ENCODE measurements around the gene RAB34. TPM values are rescaled to one million over a fixed set of nuclear protein-coding genes. Genes with fewer than 3 reads are reported as not detected.

The RAB34 gene
- total RNA-seq, 1 experiment from 2014 or later, result 191 TPM

DNA sequence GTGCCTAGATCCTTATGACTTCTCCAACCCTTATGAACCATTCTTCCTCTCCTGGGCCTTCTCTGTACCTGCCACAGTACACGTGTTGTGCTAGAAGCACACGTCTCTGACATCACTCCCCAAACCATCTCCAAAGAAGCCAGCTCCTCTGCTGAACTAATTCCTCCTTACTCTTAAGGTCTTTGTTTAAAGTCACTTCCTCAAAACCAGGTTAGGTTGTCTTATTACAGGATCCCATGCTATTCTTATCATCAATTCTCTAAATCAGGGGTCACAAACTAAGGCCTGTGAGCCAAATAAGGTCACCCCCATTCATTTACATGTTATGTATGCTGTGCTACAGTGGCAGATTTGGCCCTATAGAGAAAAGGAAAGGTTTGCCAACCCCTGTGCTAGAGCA is 51.7 kb downstream of the RAB34 start:
- H3K36me3 ChIP-seq, result peaks cover 38% of the 10 kb centered on the region
- peaks cover 7% of the 10 kb centered on the region for H3K4me1 ChIP-seq
- H3K27ac ChIP-seq, result no peak overlapping the region
- no peaks in the 10 kb centered on the region for H3K27me3 ChIP-seq
- no peak for DNase-seq
- no peaks in the 10 kb centered on the region for H3K9me3 ChIP-seq (replicated peaks)
- no peak overlapping the region for H3K4me3 ChIP-seq

Other genes with a start within 250 kb of the RAB34 start
- gene SLC13A2, start 244.2 kb downstream of the RAB34 start, total RNA-seq (2014; rRNA removed; shearing (Covaris generic)), result not detected in 2 replicates
- gene FOXN1, start 211.5 kb downstream of the RAB34 start, total RNA-seq (2014; rRNA removed; shearing (Covaris generic)), result not detected in 2 replicates
- gene UNC119, start 165.2 kb downstream of the RAB34 start, total RNA-seq (2014; rRNA removed; shearing (Covaris generic)), result 53.7 and 58.7 TPM in 2 replicates
- 38.0 and 41.8 TPM in 2 replicates for gene PIGS, start 146.3 kb downstream of the RAB34 start, total RNA-seq (2014; rRNA removed; shearing (Covaris generic))
- 0.18 and 0.47 TPM in 2 replicates for gene ALDOC, start 141.0 kb downstream of the RAB34 start, total RNA-seq (2014; rRNA removed; shearing (Covaris generic))
- gene SPAG5, start 118.8 kb downstream of the RAB34 start, total RNA-seq (2014; rRNA removed; shearing (Covaris generic)), result 131 and 147 TPM in 2 replicates
- 16.1 and 19.9 TPM in 2 replicates for gene RSKR, start 103.7 kb downstream of the RAB34 start, total RNA-seq (2014; rRNA removed; shearing (Covaris generic))
- gene BLTP2, start 72.7 kb downstream of the RAB34 start, total RNA-seq (2014; rRNA removed; shearing (Covaris generic)), result 115 and 120 TPM in 2 replicates
- gene SDF2, start 56.0 kb downstream of the RAB34 start, total RNA-seq (2014; rRNA removed; shearing (Covaris generic)), result 46.0 and 49.6 TPM in 2 replicates
- 60.2 and 66.3 TPM in 2 replicates for gene SUPT6H, start 55.7 kb downstream of the RAB34 start, total RNA-seq (2014; rRNA removed; shearing (Covaris generic))
- gene PROCA1, start 6.0 kb downstream of the RAB34 start, total RNA-seq (2014; rRNA removed; shearing (Covaris generic)), result 5.4 and 7.0 TPM in 2 replicates
- gene RPL23A, start 2.1 kb upstream of the RAB34 start, total RNA-seq (2014; rRNA removed; shearing (Covaris generic)), result 1,716 and 1,788 TPM in 2 replicates
- 7.5 and 10.0 TPM in 2 replicates for gene TLCD1, start 8.4 kb upstream of the RAB34 start, total RNA-seq (2014; rRNA removed; shearing (Covaris generic))
- gene NEK8, start 10.9 kb upstream of the RAB34 start, total RNA-seq (2014; rRNA removed; shearing (Covaris generic)), result 1.7 and 2.6 TPM in 2 replicates
- 118 and 123 TPM in 2 replicates for gene TRAF4, start 26.1 kb upstream of the RAB34 start, total RNA-seq (2014; rRNA removed; shearing (Covaris generic))
- 17.4 and 22.8 TPM in 2 replicates for gene FAM222B, start 124.9 kb upstream of the RAB34 start, total RNA-seq (2014; rRNA removed; shearing (Covaris generic))
- gene ERAL1, start 137.1 kb upstream of the RAB34 start, total RNA-seq (2014; rRNA removed; shearing (Covaris generic)), result 58.2 and 63.5 TPM in 2 replicates
- gene FLOT2, start 179.9 kb upstream of the RAB34 start, total RNA-seq (2014; rRNA removed; shearing (Covaris generic)), result 44.7 and 46.4 TPM in 2 replicates
- gene DHRS13, start 185.2 kb upstream of the RAB34 start, total RNA-seq (2014; rRNA removed; shearing (Covaris generic)), result 25.6 and 27.0 TPM in 2 replicates
- gene PHF12, start 233.7 kb upstream of the RAB34 start, total RNA-seq (2014; rRNA removed; shearing (Covaris generic)), result 48.5 and 49.9 TPM in 2 replicates

Data from SJCRH30 (cell line).